A673 (cell line): ENCODE measurements around the gene OVCH1.

Source experiments
- EZH2 ChIP-seq: fragments of 200-600 bp; sonication (generic); IDR thresholded peaks from 2 replicates; pipeline ENCODE4 v1.6.1; 2017; ENCODE audit warnings: borderline replicate concordance, low read depth, mild to moderate bottlenecking, mixed read lengths, antibody characterized with exemption, low read length; ENCODE audit not compliant: poor library complexity, severe bottlenecking
- TF ChIP-seq, protein P1 (sequence below): fragments of 300-800, 200-600 bp; sonication (generic); conservative IDR thresholded peaks from 2 replicates; pipeline ENCODE4 v1.5.1; 2017; ENCODE audit warnings: low read depth, mild to moderate bottlenecking, antibody characterized with exemption, low read length, moderate library complexity, mixed read lengths

DNA sequence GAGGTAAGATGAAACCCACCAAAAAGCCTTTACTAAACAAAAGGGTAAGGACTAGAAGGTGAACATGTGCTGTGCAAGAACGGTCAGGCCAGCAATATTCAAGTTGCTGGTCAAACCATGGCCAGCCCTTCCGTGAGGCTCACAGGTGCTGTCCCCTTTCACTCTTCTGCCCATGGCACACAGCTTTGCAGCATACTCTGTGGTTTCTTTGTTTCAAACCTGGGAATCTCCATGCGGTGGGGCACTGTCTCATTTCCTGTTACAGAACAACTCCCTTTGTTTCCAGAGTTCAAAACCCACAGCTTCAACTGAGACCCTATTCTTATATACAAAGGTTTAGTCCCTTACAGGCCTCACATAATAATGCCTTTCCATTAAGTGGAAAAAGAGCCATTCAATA lies 1.7 kb upstream of the OVCH1 start:
- TF ChIP-seq EZH2 = no peak
- TF ChIP-seq, protein P1, sequence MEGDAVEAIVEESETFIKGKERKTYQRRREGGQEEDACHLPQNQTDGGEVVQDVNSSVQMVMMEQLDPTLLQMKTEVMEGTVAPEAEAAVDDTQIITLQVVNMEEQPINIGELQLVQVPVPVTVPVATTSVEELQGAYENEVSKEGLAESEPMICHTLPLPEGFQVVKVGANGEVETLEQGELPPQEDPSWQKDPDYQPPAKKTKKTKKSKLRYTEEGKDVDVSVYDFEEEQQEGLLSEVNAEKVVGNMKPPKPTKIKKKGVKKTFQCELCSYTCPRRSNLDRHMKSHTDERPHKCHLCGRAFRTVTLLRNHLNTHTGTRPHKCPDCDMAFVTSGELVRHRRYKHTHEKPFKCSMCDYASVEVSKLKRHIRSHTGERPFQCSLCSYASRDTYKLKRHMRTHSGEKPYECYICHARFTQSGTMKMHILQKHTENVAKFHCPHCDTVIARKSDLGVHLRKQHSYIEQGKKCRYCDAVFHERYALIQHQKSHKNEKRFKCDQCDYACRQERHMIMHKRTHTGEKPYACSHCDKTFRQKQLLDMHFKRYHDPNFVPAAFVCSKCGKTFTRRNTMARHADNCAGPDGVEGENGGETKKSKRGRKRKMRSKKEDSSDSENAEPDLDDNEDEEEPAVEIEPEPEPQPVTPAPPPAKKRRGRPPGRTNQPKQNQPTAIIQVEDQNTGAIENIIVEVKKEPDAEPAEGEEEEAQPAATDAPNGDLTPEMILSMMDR = no peak
